ENCODE data around the gene STMND1. TPM values are rescaled to one million over a fixed set of nuclear protein-coding genes. Genes with fewer than 3 reads are reported as not detected.

The STMND1 gene
- total RNA-seq, 1 donor from 2014 or later: 4.9 TPM

GRCh38 chr6:17081273-17081672 is 20.6 kb upstream of the STMND1 start:
- DNase-seq: no peak
- no peak overlapping the region for H3K27ac ChIP-seq
- intact Hi-C loops (cut with DNase I): no loop called here
- no peak for ATAC-seq
- TF ChIP-seq, protein P1, sequence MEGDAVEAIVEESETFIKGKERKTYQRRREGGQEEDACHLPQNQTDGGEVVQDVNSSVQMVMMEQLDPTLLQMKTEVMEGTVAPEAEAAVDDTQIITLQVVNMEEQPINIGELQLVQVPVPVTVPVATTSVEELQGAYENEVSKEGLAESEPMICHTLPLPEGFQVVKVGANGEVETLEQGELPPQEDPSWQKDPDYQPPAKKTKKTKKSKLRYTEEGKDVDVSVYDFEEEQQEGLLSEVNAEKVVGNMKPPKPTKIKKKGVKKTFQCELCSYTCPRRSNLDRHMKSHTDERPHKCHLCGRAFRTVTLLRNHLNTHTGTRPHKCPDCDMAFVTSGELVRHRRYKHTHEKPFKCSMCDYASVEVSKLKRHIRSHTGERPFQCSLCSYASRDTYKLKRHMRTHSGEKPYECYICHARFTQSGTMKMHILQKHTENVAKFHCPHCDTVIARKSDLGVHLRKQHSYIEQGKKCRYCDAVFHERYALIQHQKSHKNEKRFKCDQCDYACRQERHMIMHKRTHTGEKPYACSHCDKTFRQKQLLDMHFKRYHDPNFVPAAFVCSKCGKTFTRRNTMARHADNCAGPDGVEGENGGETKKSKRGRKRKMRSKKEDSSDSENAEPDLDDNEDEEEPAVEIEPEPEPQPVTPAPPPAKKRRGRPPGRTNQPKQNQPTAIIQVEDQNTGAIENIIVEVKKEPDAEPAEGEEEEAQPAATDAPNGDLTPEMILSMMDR (IDR thresholded peaks at IDR 0.05): no peak
- no peaks in the 10 kb centered on the region for H3K27me3 ChIP-seq (ENCODE audit: low read depth)
- no peaks in the 10 kb centered on the region for H3K36me3 ChIP-seq
- no peaks in the 10 kb centered on the region for H3K4me1 ChIP-seq
- no peak overlapping the region for H3K4me3 ChIP-seq
- peaks cover 6% of the 10 kb centered on the region for H3K9me3 ChIP-seq

DNA sequence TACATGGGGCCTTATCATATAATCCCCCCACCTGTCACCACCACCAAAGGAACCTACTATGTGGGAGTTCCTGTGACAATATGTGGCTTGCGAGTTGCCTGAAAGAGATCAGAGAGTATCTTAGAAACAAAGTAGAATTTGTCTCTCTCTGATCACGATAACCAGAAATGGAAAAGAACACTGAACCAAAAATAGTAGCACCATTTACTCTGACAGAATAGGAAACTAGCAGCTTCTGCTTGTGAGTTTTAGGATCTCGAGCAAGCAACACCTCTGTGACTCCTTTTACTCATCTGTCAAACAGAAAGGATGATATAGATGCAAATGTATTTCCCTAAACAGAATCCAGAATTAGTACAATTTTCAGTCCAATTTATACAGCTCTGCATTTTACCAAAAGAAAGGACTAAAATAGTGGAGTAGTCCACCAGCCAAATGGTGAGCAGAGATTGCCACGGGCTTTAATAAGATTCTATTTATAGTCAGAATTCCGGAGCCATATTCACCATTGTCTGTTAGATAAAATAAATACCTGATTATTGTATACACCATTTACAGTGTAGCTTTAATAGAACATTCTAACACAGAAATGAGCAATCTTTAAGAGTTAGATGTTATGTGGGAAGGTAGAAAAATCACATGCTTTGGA is 19.9 kb upstream of the STMND1 start:
- Histone ChIP-seq H3K27me3 (ENCODE audit: low read depth) (no peaks in the 10 kb centered on the region), H3K9me3 (peaks cover 3% of the 10 kb centered on the region), H3K4me1 (no peaks in the 10 kb centered on the region), H3K27ac (no peak overlapping the region), H3K36me3 (no peaks in the 10 kb centered on the region), H3K4me3 (no peak overlapping the region)
- TF ChIP-seq, protein P1 (IDR thresholded peaks at IDR 0.05): no peak
- ATAC-seq: no peak
- intact Hi-C loops (cut with DNase I): no loop called here
- DNase-seq: no peak

DNA sequence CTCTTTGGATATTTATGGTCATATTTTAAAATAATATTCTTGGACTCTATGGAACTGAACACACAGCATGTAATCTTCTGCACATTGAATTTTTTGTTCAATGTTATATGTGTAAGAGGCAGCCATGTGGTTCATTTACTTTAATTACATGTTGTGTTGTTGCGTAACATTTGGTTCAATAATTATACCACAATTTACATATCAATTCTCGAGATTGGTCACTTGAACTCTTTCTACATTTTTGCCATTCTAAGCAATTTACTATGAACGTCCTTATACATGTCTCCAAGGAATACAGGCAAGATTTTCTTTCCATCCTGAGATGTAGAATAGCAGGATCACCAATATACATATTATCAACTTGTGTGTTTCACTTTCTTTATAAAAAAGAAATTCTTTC is 18.5 kb upstream of the STMND1 start:
- TF ChIP-seq, protein P1 (IDR thresholded peaks at IDR 0.05): no peak
- DNase-seq (no peak), ATAC-seq (no peak)
- Histone ChIP-seq H3K36me3 (no peaks in the 10 kb centered on the region), H3K27me3 (ENCODE audit: low read depth) (no peaks in the 10 kb centered on the region), H3K27ac (no peak overlapping the region), H3K4me3 (no peak overlapping the region), H3K9me3 (no peaks in the 10 kb centered on the region), H3K4me1 (no peaks in the 10 kb centered on the region)
- intact Hi-C loops (cut with DNase I): no loop called here

- peak; percentile 65 to 73 for ATAC-seq
- TF ChIP-seq, protein P1 (IDR thresholded peaks at IDR 0.05): peak; percentile 70
- Histone ChIP-seq H3K4me3 (no peak overlapping the region), H3K27me3 (ENCODE audit: low read depth) (no peaks in the 10 kb centered on the region), H3K4me1 (no peaks in the 10 kb centered on the region), H3K36me3 (no peaks in the 10 kb centered on the region), H3K27ac (no peak overlapping the region), H3K9me3 (no peaks in the 10 kb centered on the region)
- intact Hi-C loops (cut with DNase I): no loop called here
- DNase-seq: no peak
Observed at GRCh38 chr6:17086469-17086868, 15.4 kb upstream of the STMND1 start.

- intact Hi-C loops (cut with DNase I): no loop called here
- H3K27ac ChIP-seq: no peak overlapping the region
- H3K9me3 ChIP-seq: no peaks in the 10 kb centered on the region
- no peaks in the 10 kb centered on the region for H3K36me3 ChIP-seq
- ATAC-seq (no peak), DNase-seq (no peak)
- no peak overlapping the region for H3K4me3 ChIP-seq
- TF ChIP-seq, protein P1 (IDR thresholded peaks at IDR 0.05): no peak
- H3K4me1 ChIP-seq: no peaks in the 10 kb centered on the region
- H3K27me3 ChIP-seq (ENCODE audit: low read depth): no peaks in the 10 kb centered on the region
Observed at GRCh38 chr6:17088091-17088611, 13.7 kb upstream of the STMND1 start.

Data from lower lobe of right lung (tissue), 2 donors.